TTC549 (cell line): ENCODE results near the gene RREB1.

ENCODE experiments used
- FAIRE-seq: peaks from 2 replicates; lab custom pipeline; 2012; peaks lifted over from hg19 to GRCh38; lab: Jason Lieb, UNC

The RREB1 gene

GRCh38 chr6:7195339-7196018 lies 87.7 kb downstream of the RREB1 start:
- no peak for FAIRE-seq

GRCh38 chr6:7196019-7196402 lies 88.2 kb downstream of the RREB1 start:
- FAIRE-seq: no peak

DNA sequence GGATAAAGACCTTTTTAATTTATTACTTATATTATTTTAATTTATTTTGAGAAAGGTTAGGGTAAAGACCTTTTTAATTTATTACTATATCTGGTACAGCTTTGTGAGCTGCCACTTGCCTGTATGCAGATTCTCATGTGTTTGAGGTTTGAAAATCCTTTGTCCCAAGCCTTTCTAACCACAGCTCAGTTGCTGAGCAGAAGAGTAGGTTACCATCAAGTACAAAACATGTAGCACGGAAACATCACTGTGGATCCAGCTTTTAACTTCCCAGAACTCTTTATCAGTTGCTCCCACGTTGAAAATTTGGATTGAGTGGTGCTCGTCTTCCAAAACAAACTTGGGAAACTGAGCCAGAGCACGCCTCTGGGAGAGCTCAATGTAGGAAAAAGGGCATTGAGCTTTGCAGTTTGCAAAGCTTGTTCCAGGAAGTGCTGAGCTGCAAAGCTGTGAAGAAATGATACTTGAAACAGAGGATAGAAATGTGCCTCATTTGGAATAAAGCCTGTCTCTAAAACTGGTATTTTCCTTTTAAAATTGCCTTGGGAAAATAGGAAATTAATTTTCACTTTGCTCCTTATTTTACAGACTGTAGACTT lies 89.0 kb downstream of the RREB1 start:
- no peak for FAIRE-seq

GRCh38 chr6:7197747-7198146 lies 90.0 kb downstream of the RREB1 start:
- no peak for FAIRE-seq

- FAIRE-seq: no peak
Measured at GRCh38 chr6:7198833-7199800, 91.4 kb downstream of the RREB1 start.

GRCh38 chr6:7200598-7201443 lies 93.1 kb downstream of the RREB1 start:
- no peak for FAIRE-seq

DNA sequence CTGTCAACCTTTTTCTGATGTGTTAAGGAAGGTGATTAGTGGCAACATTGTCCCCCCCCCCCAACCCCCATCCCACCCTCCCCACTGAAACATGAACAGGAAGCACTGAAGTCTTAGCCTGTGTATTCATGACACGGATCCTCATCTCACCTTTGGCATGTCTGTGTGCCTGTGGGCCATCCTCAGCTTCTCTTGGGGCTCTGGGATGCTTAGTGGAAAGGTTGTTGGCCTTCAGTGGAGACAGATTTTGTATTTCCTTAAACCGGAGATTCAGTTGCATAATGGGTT lies 93.6 kb downstream of the RREB1 start:
- FAIRE-seq: no peak

- FAIRE-seq: no peak
Measured at GRCh38 chr6:7201732-7202541, 94.2 kb downstream of the RREB1 start.

GRCh38 chr6:7202950-7203349 lies 95.2 kb downstream of the RREB1 start:
- FAIRE-seq: no peak

GRCh38 chr6:7203939-7204338 lies 96.2 kb downstream of the RREB1 start:
- no peak for FAIRE-seq

DNA sequence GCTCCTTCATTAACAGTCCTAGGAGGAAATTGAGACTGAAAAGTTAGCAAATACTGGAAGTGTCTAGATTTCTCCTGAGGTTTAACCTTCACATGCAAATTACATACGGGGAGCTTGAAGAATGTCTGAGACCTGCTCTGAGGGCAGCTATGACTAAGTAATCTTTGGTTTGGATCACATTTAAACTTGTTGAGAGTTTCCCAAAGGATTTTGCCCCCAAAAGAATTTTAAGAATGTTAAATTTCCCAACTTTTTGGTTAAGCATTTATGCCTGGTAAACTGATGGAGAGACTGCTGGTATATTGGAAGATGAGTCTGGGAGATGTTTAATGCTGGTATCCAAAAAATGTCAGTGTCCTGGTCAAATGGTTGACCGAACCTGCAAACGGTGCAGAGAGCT lies 97.0 kb downstream of the RREB1 start:
- FAIRE-seq: no peak

GRCh38 chr6:7207720-7208119 lies 100.0 kb downstream of the RREB1 start:
- FAIRE-seq: no peak

DNA sequence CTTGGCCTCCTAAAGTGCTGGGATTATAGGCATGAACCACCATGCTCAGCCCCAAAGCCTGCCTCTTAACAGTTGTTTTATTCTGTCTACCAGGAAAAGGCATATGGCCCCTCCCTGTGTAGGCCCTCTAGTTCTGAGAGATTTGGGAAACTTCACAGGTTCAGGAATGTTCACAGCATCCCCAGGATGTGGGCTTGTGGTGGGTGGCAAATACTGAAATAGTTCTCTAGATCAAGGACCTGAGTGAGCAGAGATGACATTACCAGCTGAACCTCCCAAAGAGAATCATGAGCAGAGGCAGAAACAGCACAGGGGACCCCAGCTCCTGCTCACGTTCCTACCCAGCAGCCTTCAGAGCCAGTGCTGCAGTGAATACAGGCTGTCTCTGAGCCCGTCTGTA lies 105.7 kb downstream of the RREB1 start:
- FAIRE-seq: no peak

- no peak for FAIRE-seq
Measured at GRCh38 chr6:7214468-7214867, 106.7 kb downstream of the RREB1 start.

DNA sequence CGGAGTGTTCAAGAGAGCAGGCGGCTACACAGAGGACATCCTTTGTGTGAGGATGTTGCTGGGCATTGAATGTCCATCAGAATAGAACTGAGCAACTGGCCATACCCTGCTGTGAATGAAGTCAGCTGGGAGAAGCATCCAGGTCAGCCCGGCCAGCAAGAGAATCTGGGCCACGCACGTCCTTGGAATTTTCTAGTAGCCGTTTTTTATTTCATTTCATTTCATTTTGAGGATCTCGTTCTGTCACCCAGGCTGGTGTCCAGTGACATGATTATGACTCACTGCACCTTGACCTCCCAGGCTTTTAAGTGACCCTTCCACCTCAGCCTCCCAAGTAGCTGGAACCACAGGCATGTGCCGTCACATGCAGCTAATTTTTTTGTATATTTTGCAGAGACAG lies 107.4 kb downstream of the RREB1 start:
- no peak for FAIRE-seq

DNA sequence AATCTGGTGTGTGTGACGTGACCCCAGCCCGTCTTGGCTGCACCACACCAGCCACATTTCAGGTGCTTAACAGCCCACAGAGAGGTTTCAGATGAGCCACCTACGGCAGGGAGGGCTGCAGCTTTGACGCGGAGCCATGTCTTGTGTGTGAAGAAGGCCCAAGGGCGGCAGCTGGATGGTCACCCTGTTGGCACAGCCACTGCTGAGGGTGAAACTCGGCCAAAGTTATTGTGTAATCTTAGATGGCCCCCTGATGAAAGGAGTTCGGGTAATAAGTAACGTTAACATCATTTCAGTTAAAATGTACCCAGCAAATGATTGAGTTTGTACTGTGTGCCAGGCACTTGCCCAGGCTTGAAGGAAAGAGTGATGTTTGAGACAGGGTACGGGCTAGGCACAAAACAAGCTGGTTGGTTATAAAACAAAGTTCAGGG lies 108.1 kb downstream of the RREB1 start:
- FAIRE-seq: no peak

- FAIRE-seq: no peak
Measured at GRCh38 chr6:7216941-7217621, 109.3 kb downstream of the RREB1 start.

DNA sequence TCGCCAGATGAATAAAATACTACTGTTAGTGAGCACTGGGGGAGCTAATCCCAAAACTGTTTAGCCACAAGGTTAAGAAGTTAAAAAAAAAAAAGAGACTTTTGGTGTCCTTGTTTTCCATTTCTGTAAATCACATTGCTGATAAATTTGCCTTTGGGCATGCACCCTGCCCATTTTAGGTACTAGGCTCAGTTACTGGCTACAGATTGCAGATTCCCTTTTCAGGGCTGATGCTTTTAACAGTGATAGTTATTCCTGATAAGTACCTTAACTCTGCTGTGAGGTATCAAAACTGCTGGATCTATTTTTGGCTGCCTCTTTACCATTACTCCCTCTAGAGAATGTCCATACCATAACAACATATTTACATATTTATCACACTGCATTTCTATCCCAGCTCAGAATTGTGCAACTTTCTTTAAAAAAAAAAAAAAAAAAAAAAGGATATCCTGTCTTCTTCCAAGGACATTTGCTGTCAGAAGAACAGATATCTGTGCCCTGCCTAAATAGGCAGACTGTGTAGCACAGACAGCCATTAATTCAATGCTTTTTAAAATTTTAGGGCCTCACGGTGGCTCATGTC lies 110.7 kb downstream of the RREB1 start:
- FAIRE-seq: no peak

- FAIRE-seq: no peak
Measured at GRCh38 chr6:7219310-7219709, 111.5 kb downstream of the RREB1 start.

GRCh38 chr6:7222197-7222596 lies 114.4 kb downstream of the RREB1 start:
- FAIRE-seq: no peak

DNA sequence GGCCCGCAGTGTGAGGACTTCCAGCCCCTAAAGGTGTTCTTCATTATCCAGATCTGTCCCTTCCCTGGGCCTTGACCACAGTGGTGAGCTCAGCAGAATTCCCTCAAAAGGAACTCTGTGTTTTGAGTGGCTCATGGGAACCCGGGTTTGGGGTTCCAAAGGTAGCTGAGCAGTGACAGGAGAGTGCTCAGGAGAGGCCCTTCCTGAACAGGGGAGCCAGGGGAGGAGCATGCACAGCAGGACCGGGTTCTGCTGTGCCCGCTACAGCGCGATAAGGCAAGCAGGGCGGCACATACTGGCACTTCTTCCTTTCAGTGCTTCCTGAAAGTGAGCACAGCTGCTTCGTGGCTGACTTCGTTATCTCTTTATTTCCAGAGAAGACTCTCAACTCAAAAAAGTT lies 117.0 kb downstream of the RREB1 start:
- FAIRE-seq: no peak
